T-cell (primary cell): ENCODE results near the gene BAG1. TPM values are rescaled to one million over a fixed set of nuclear protein-coding genes. Genes with fewer than 3 reads are reported as not detected.

Source experiments
- ATAC-seq, 4 experiments: fragments of 200-7000 bp in 3 of 4; fragments of 150-1000 bp in 1 of 4; cut with Tn5 transposase; replicated peaks in 1 of 4; 1 replicate in 3 of 4; 2 replicates in 1 of 4; pipeline ENCODE4 v1.10.0; 2021; ENCODE audit warnings: moderate library complexity in 3 of 4, mild to moderate bottlenecking in 2 of 4, moderate number of reproducible peaks in 1 of 4
- CTCF ChIA-PET, 2 donors: fragments of 300-600 bp; sonication (Branson Sonifier 250); formaldehyde crosslinking; loops; one replicate each; lab custom pipeline; 2022; ENCODE audit warnings: antibody characterized with exemption in 2 of 2; lab: Charles Lee
- POLR2A ChIA-PET, 2 donors: fragments of 300-600 bp; sonication (Branson Sonifier 250); formaldehyde crosslinking; loops; one replicate each; lab custom pipeline; 2022; ENCODE audit warnings: antibody characterized with exemption in 2 of 2; lab: Charles Lee
- DNase-seq, 35 experiments: peaks; one replicate each; pipeline versions ENCODE4 v3.0.0 to v3.0.0-alpha.2; 2013 to 2023
- H3K27ac ChIP-seq: one replicate; pipeline ENCODE4 v1.5.1; 2013; ENCODE audit warnings: low read length
- H3K27me3 ChIP-seq, 2 experiments: replicated peaks in 1 of 2; 1 replicate in 1 of 2; 2 replicates in 1 of 2; pipeline versions ENCODE4 v1.6.1 to v1.7.0; 2013; ENCODE audit warnings: low read length in 1 of 2, mixed read lengths in 1 of 2; ENCODE audit not compliant: control insufficient read depth in 2 of 2, insufficient read depth in 2 of 2; ENCODE audit errors: extremely low read depth in 1 of 2
- H3K36me3 ChIP-seq, 2 donors: 1 replicate in 1 of 2; 2 replicates in 1 of 2; pipeline versions ENCODE4 v1.6.1 to v1.7.0; 2013; ENCODE audit warnings: low read length in 1 of 2; ENCODE audit not compliant: control insufficient read depth in 2 of 2, insufficient read depth in 1 of 2; ENCODE audit errors: extremely low read depth in 1 of 2
- H3K4me1 ChIP-seq, 2 experiments: 1 replicate in 1 of 2; 2 replicates in 1 of 2; pipeline versions ENCODE4 v1.6.1 to v1.7.0; 2013; ENCODE audit warnings: low read length in 2 of 2, mixed read lengths in 1 of 2; ENCODE audit not compliant: insufficient read depth in 2 of 2, control insufficient read depth in 1 of 2; ENCODE audit errors: extremely low read depth in 1 of 2
- H3K4me3 ChIP-seq, 2 donors: 1 replicate in 1 of 2; 2 replicates in 1 of 2; pipeline versions ENCODE4 v1.5.1 to v1.7.0; 2013; ENCODE audit warnings: mild to moderate bottlenecking in 2 of 2, low read length in 1 of 2, moderate library complexity in 1 of 2; ENCODE audit not compliant: control insufficient read depth in 1 of 2; ENCODE audit errors: extremely low read depth in 1 of 2
- H3K9me3 ChIP-seq: 2 replicates; pipeline ENCODE4 v1.7.0; 2013
- H3K27ac Mint-ChIP-seq, 2 donors: one replicate each; pipeline ENCODE4 v1.8.0; 2020 to 2021; ENCODE audit warnings: mild to moderate bottlenecking in 2 of 2, mixed read lengths in 2 of 2
- H3K27me3 Mint-ChIP-seq, 2 donors: one replicate each; pipeline ENCODE4 v1.8.0; 2021 to 2022; ENCODE audit warnings: mixed read lengths in 2 of 2
- H3K36me3 Mint-ChIP-seq: one replicate; pipeline ENCODE4 v1.8.0; 2021; ENCODE audit warnings: mixed read lengths
- H3K4me1 Mint-ChIP-seq, 3 donors: one replicate each; pipeline ENCODE4 v1.8.0; 2020 to 2022; ENCODE audit warnings: mixed read lengths in 3 of 3, mild to moderate bottlenecking in 1 of 3
- H3K4me3 Mint-ChIP-seq, 3 donors: one replicate each; pipeline ENCODE4 v1.8.0; 2020 to 2022; ENCODE audit warnings: mild to moderate bottlenecking in 3 of 3, mixed read lengths in 3 of 3, moderate library complexity in 3 of 3
- H3K9me3 Mint-ChIP-seq, 3 donors: one replicate each; pipeline ENCODE4 v1.8.0; 2020 to 2022; ENCODE audit warnings: mixed read lengths in 3 of 3
- WGBS: methylation state at CpG from one replicate; pipeline ENCODE4 v1.1.5; 2013; ENCODE audit warnings: missing lambda C conversion rate; ENCODE audit not compliant: insufficient coverage; 5-methylcytosine and 5-hydroxymethylcytosine counted together
- total RNA-seq, 35 experiments: library from RNA in 6 of 35; stranded (reverse) in 6 of 35; fragments of 120-200 nt in 1 of 35; gene quantifications; one replicate each; pipeline versions ENCODE4 v1.2.1 to v1.2.4 and lab custom pipeline; 2013 to 2026

Gene BAG1
- 10 to 100 TPM; 59.4 to 69.9 (median 62.4) TPM for total RNA-seq
- total RNA-seq (2013) = 49.4 TPM
- total RNA-seq (lab: John Stamatoyannopoulos, UW) = 29.6 to 84.5 (median 53.2) reads per million in 29 experiments

- Mint-ChIP-seq H3K9me3 (no peaks in the 10 kb centered on the region), H3K27ac (peak within 1 kb of the TSS; percentile 95 to 99), H3K4me1 (peaks cover 49 to 62% (median 52%) of the 10 kb centered on the region in 3 donors), H3K36me3 (peaks cover 35% of the 10 kb centered on the region), H3K27me3 (no peaks in the 10 kb centered on the region), H3K4me3 (peak within 1 kb of the TSS; percentile 92 to 93 (median 93))
- H3K27me3 ChIP-seq = no peaks in the 10 kb centered on the region
- WGBS = under 1% methylated on average over 66 of the region's 67 CpGs
- peak within 1 kb of the TSS; percentile 91 to 93 for H3K4me3 ChIP-seq
- peak within 1 kb of the TSS; percentile 88 for H3K27ac ChIP-seq
- H3K4me1 ChIP-seq = peaks cover 9 to 29% of the 10 kb centered on the region in 2 experiments
- ATAC-seq (peak; percentile 91 to 99 (median 95)), DNase-seq (peak; percentile 98 to 100 (median 99))
- no peaks in the 10 kb centered on the region for H3K9me3 ChIP-seq
- ChIA-PET POLR2A (interaction anchor here in 1 of 2 donors (0.5 kb wide), 1 partner anchor 240 kb away, joined by 3 read pairs; the partner anchor contains the start of gene DNAJA1), CTCF (interaction anchor here in 1 of 2 donors (2.2 kb wide), 1 partner anchor 25 kb away, joined by 6 read pairs; the partner anchor contains the start of gene NFX1)
- peaks cover 0 to 58% of the 10 kb centered on the region in 2 donors for H3K36me3 ChIP-seq
Observed at GRCh38 chr9:33264473-33265177, at the start of gene BAG1, which contains the start of gene CHMP5. Gene BAG1 (minus strand): TSS chr9:33264708. Gene CHMP5 (plus strand): TSS chr9:33265049. CDS start chr9:33265079, 30 bp downstream.

- no peak for DNase-seq
- no peak overlapping the region for H3K4me3 Mint-ChIP-seq
- CTCF ChIA-PET = no interaction called here
- H3K36me3 Mint-ChIP-seq = peaks cover 60% of the 10 kb centered on the region
- ATAC-seq = no peak
- no peak overlapping the region for H3K27ac Mint-ChIP-seq
- no peaks in the 10 kb centered on the region for H3K9me3 Mint-ChIP-seq
- POLR2A ChIA-PET = interaction anchor here in 1 of 2 donors (0.7 kb wide), 1 partner anchor 161 kb away, joined by 3 read pairs; no protein-coding TSS in a partner anchor
- H3K27me3 Mint-ChIP-seq = no peaks in the 10 kb centered on the region
- H3K4me3 ChIP-seq = no peak overlapping the region
- 44% methylated on average over 2 of the region's 2 CpGs for WGBS
- no peaks in the 10 kb centered on the region for H3K27me3 ChIP-seq
- no peaks in the 10 kb centered on the region for H3K4me1 ChIP-seq
- H3K9me3 ChIP-seq = no peaks in the 10 kb centered on the region
- peaks cover 10 to 96% of the 10 kb centered on the region in 2 donors for H3K36me3 ChIP-seq
- H3K4me1 Mint-ChIP-seq = peaks cover 0 to 2% (median 0%) of the 10 kb centered on the region in 3 donors
- H3K27ac ChIP-seq = no peak overlapping the region
Observed at GRCh38 chr9:33311953-33312352, 47.4 kb upstream of the BAG1 start.

- CTCF ChIA-PET = interaction anchor here in 1 of 2 donors (0.6 kb wide), 2 partner anchors 32 to 86 kb away, joined by 3 to 4 read pairs; no protein-coding TSS in a partner anchor
- Mint-ChIP-seq H3K4me1 (peaks cover 0 to 2% (median 0%) of the 10 kb centered on the region in 3 donors), H3K27ac (no peak overlapping the region), H3K36me3 (peaks cover 48% of the 10 kb centered on the region), H3K9me3 (no peaks in the 10 kb centered on the region), H3K4me3 (no peak overlapping the region), H3K27me3 (no peaks in the 10 kb centered on the region)
- DNase-seq (no peak), ATAC-seq (no peak)
- no peak overlapping the region for H3K27ac ChIP-seq
- H3K4me3 ChIP-seq = no peak overlapping the region
- no peaks in the 10 kb centered on the region for H3K9me3 ChIP-seq
- H3K36me3 ChIP-seq = peaks cover 10 to 97% of the 10 kb centered on the region in 2 donors
- 100% methylated on average over 1 of the region's 2 CpGs for WGBS
- no peaks in the 10 kb centered on the region for H3K4me1 ChIP-seq
- H3K27me3 ChIP-seq = no peaks in the 10 kb centered on the region
- POLR2A ChIA-PET = no interaction called here
Observed at GRCh38 chr9:33310748-33311147, 46.2 kb upstream of the BAG1 start.

- H3K9me3 ChIP-seq = no peaks in the 10 kb centered on the region
- no peaks in the 10 kb centered on the region for H3K9me3 Mint-ChIP-seq
- H3K27ac Mint-ChIP-seq = no peak overlapping the region
- ChIA-PET CTCF (interaction anchor here in 1 of 2 donors (0.6 kb wide), 1 partner anchor 85 kb away, joined by 4 read pairs; no protein-coding TSS in a partner anchor), POLR2A (no interaction called here)
- WGBS = no CpG with 5 or more reads among the region's 1 CpG
- ATAC-seq (no peak), DNase-seq (no peak)
- no peaks in the 10 kb centered on the region for H3K27me3 Mint-ChIP-seq
- no peak overlapping the region for H3K4me3 Mint-ChIP-seq
- H3K27ac ChIP-seq = no peak overlapping the region
- H3K36me3 Mint-ChIP-seq = peaks cover 44% of the 10 kb centered on the region
- H3K4me1 Mint-ChIP-seq = peaks cover 0 to 2% (median 0%) of the 10 kb centered on the region in 3 donors
- no peak overlapping the region for H3K4me3 ChIP-seq
- no peaks in the 10 kb centered on the region for H3K4me1 ChIP-seq
- H3K27me3 ChIP-seq = no peaks in the 10 kb centered on the region
- peaks cover 10 to 97% of the 10 kb centered on the region in 2 donors for H3K36me3 ChIP-seq
Observed at GRCh38 chr9:33309903-33310302, 45.4 kb upstream of the BAG1 start.

GRCh38 chr9:33307067-33307466 lies 42.6 kb upstream of the BAG1 start:
- Mint-ChIP-seq H3K4me3 (no peak overlapping the region), H3K27ac (no peak overlapping the region), H3K4me1 (peaks cover 0 to 4% (median 0%) of the 10 kb centered on the region in 3 donors), H3K9me3 (no peaks in the 10 kb centered on the region), H3K36me3 (peaks cover 35% of the 10 kb centered on the region), H3K27me3 (no peaks in the 10 kb centered on the region)
- H3K4me1 ChIP-seq = no peaks in the 10 kb centered on the region
- H3K27ac ChIP-seq = no peak overlapping the region
- H3K4me3 ChIP-seq = no peak overlapping the region
- CTCF ChIA-PET = interaction anchor here in 1 of 2 donors (0.6 kb wide), 1 partner anchor 9 kb away, joined by 3 read pairs; no protein-coding TSS in a partner anchor
- ATAC-seq (no peak), DNase-seq (no peak)
- POLR2A ChIA-PET = no interaction called here
- H3K36me3 ChIP-seq = peaks cover 3 to 97% of the 10 kb centered on the region in 2 donors
- WGBS = no CpG with 5 or more reads among the region's 1 CpG
- no peaks in the 10 kb centered on the region for H3K9me3 ChIP-seq
- no peaks in the 10 kb centered on the region for H3K27me3 ChIP-seq

GRCh38 chr9:33306037-33306436 lies 41.5 kb upstream of the BAG1 start:
- H3K4me1 Mint-ChIP-seq = peaks cover under 1 to 7% (median 3%) of the 10 kb centered on the region in 3 donors
- Histone ChIP-seq H3K9me3 (no peaks in the 10 kb centered on the region), H3K27ac (no peak overlapping the region), H3K36me3 (peaks cover 0 to 95% of the 10 kb centered on the region in 2 donors), H3K4me3 (no peak overlapping the region), H3K27me3 (no peaks in the 10 kb centered on the region), H3K4me1 (no peaks in the 10 kb centered on the region)
- no peaks in the 10 kb centered on the region for H3K27me3 Mint-ChIP-seq
- H3K4me3 Mint-ChIP-seq = no peak overlapping the region
- DNase-seq = no peak
- H3K27ac Mint-ChIP-seq = no peak overlapping the region
- peaks cover 30% of the 10 kb centered on the region for H3K36me3 Mint-ChIP-seq
- no peak for ATAC-seq
- POLR2A ChIA-PET = no interaction called here
- 46% methylated on average over 3 of the region's 3 CpGs for WGBS
- CTCF ChIA-PET = no interaction called here
- H3K9me3 Mint-ChIP-seq = no peaks in the 10 kb centered on the region
